ENCODE data around the gene SUGT1.
"Not testable (repeated sequence)": the region's sequence is repeated elsewhere in the genome, so short reads cannot be mapped to it uniquely, and the experiment has no call there.

Gene SUGT1

GRCh38 chr13:52669677-52670076, 17.0 kb downstream of the SUGT1 start:
- DNase-seq (ENCODE audit: low read depth) = no peak

- no peak for DNase-seq (ENCODE audit: low read depth)
Measured at GRCh38 chr13:52670726-52671125, 18.1 kb downstream of the SUGT1 start.

GRCh38 chr13:52673465-52673864, 20.8 kb downstream of the SUGT1 start:
- no peak for DNase-seq (ENCODE audit: low read depth)

- no peak for DNase-seq (ENCODE audit: low read depth)
Measured at GRCh38 chr13:52677823-52678222, 25.2 kb downstream of the SUGT1 start.

GRCh38 chr13:52685806-52686205, 33.2 kb downstream of the SUGT1 start:
- not testable (repeated sequence) for DNase-seq (ENCODE audit: low read depth)

GRCh38 chr13:52686376-52686775, 33.7 kb downstream of the SUGT1 start:
- no peak for DNase-seq (ENCODE audit: low read depth)

- peak; percentile 7 for DNase-seq (ENCODE audit: low read depth)
Measured at GRCh38 chr13:52695856-52696255, 43.2 kb downstream of the SUGT1 start.

GRCh38 chr13:52696566-52696965, 43.9 kb downstream of the SUGT1 start:
- no peak for DNase-seq (ENCODE audit: low read depth)

- DNase-seq (ENCODE audit: low read depth) = no peak
Measured at GRCh38 chr13:52701728-52702465, 49.3 kb downstream of the SUGT1 start.

- no peak for DNase-seq (ENCODE audit: low read depth)
Measured at GRCh38 chr13:52703482-52703881, 50.8 kb downstream of the SUGT1 start.

GRCh38 chr13:52706081-52706480, 53.4 kb downstream of the SUGT1 start:
- no peak for DNase-seq (ENCODE audit: low read depth)

- no peak for DNase-seq (ENCODE audit: low read depth)
Measured at GRCh38 chr13:52707375-52707774, 54.7 kb downstream of the SUGT1 start.

- not testable (repeated sequence) for DNase-seq (ENCODE audit: low read depth)
Measured at GRCh38 chr13:52708266-52708665, 55.6 kb downstream of the SUGT1 start.

GRCh38 chr13:52711286-52711685, 58.6 kb downstream of the SUGT1 start:
- DNase-seq (ENCODE audit: low read depth) = no peak

GRCh38 chr13:52712385-52712784, 59.7 kb downstream of the SUGT1 start:
- no peak for DNase-seq (ENCODE audit: low read depth)

- DNase-seq (ENCODE audit: low read depth) = no peak
Measured at GRCh38 chr13:52713894-52714293, 61.3 kb downstream of the SUGT1 start.

- not testable (repeated sequence) for DNase-seq (ENCODE audit: low read depth)
Measured at GRCh38 chr13:52720904-52721303, 68.3 kb downstream of the SUGT1 start.

- not testable (repeated sequence) for DNase-seq (ENCODE audit: low read depth)
Measured at GRCh38 chr13:52721356-52721755, 68.7 kb downstream of the SUGT1 start.

GRCh38 chr13:52723181-52723580, 70.5 kb downstream of the SUGT1 start:
- DNase-seq (ENCODE audit: low read depth) = no peak

- DNase-seq (ENCODE audit: low read depth) = no peak
Measured at GRCh38 chr13:52725302-52725701, 72.7 kb downstream of the SUGT1 start.

- no peak for DNase-seq (ENCODE audit: low read depth)
Measured at GRCh38 chr13:52726258-52726657, 73.6 kb downstream of the SUGT1 start.

GRCh38 chr13:52734075-52734623, 81.5 kb downstream of the SUGT1 start:
- DNase-seq (ENCODE audit: low read depth) = no peak

GRCh38 chr13:52736891-52737290, 84.3 kb downstream of the SUGT1 start:
- no peak for DNase-seq (ENCODE audit: low read depth)

- DNase-seq (ENCODE audit: low read depth) = no peak
Measured at GRCh38 chr13:52737451-52737850, 84.8 kb downstream of the SUGT1 start.
